Fibroblast of upper back skin (primary cell): Measurements from ENCODE around the gene EDAR.

Experiments
- DNase-seq: peaks from one replicate; pipeline ENCODE4 v3.0.0-alpha.2; 2013

Gene EDAR

DNA sequence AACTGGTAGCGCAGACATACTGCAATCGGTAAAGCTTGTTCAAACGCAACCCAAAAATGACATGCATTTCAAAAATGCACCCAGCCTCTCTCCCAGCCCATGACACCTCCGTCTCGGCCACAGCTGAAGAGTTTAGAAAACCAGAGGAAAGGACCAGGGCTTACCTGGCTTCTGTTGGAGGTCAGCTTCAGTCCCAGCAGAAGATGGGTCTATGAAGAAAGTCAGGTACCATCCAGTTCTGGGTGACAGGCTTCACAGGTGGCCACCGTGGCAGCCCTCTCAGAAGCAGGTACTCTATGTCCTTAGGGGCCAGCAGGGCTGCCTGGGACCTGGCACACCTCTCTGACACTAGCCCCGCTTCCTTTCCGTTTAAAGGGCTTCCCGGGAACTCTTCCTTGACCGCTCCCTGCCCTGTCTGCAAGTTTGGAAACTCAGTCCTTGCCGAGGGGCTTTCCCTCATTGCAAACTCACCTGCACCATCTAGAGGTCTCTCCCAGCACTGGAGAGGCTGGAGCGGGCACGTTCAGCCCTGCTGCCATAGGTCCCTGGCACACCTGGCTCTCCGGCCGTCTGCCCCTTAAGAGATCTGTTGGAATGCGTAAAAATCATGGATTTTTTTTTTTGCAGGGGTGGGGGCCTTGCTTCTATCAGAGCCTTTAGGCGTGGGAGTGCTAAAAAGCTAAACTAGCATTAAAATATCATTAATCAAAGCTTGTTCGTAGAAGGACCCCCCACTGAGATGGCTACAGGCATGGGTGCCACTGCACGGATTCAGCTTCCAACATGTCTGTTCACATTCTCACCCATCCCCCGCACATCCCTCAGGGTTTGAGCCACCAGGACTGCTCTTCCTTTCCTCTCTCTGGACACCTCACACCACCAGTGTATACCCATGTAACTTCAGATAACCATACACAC lies at the start of gene EDAR:
Gene EDAR, minus strand, starts transcription at position 425 of the 918 bp plus-strand sequence. CDS start 58,206 bp downstream, outside the sequence.
- DNase-seq, result peak; percentile 17

DNA sequence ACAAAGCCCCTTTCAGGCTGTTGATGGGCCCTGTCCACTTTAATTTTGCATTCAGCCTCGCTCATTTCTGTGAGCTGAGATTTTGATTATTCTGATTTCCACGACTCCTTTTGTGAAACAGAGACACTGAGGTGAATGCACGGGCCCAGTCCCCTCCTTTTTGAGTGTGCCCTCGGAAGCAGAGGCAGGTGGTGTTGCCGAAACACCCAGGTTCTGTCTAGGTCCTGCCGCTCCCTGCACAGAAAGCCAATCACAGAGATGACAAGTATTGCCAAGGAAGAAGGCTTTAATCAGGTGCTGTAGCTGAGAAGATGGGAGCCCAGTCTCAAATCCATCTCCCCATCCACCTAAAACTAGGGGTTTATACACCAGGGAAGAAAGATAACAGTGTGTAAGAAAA lies 44.2 kb upstream of the EDAR start:
- no peak for DNase-seq

DNA sequence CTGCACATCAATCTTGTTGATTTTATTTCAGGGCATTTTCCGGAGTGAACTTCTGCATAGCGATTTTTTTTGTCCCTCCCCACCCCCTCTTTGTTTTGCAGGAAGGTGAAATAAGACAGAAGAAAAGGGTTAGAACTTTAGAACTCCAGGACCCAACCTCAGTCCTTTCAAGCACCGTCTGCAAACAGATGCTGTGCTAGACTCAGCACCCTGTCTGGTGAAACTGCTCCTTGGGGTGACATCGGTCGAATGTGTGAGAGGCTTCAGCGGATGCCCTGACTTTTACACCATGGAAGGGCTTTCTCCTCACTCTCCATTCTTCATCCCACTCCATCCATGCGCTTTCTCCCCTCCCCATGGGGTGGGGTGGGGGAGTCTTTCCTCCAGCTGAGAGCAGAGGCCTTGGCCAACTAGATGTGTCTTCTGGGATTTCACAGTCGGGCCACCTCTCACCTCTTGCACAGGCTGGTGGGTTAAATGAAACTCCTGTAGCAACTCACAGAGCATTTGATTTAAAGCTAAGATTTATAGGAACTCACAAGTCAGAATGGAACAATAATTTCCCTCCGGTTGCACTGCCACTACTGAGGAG lies 43.3 kb upstream of the EDAR start:
- no peak for DNase-seq

DNA sequence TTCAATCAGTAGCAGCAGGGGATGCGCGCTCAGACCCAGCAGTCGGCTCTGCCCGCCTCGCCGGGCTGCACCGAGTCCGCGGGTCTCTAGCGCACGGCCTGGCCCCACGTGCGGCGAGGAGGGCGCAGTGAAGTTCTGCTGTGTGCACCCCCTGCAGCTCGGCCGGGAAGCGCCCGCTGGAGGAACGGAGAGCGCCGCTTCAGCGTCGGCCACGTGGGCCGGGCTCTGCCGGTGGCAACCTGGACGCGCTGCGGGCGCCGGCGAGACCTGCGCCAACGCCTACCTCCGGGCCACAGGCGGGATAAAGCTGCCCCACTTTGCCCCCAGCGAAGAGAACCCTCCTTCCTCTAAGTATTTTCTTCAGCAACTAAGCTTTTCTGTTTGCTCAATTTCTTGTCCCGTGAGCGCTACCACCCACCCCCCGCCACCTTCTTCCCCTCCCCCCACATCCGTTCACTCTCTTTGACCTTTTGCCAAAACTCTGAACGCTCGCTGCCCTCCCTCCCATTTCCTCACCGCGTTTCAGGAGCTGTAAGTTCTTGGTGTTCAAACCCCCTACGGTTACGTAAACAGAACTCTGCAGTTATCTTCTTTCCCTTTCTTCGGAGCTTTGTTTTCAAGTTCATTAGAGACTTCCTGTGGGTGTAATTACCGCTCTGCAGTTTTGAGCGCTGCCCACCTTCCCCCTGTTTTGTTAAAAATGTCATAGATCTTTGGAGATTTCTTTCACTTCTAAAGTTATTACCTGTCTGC lies 42.6 kb upstream of the EDAR start:
- DNase-seq, result peak; percentile 17

DNA sequence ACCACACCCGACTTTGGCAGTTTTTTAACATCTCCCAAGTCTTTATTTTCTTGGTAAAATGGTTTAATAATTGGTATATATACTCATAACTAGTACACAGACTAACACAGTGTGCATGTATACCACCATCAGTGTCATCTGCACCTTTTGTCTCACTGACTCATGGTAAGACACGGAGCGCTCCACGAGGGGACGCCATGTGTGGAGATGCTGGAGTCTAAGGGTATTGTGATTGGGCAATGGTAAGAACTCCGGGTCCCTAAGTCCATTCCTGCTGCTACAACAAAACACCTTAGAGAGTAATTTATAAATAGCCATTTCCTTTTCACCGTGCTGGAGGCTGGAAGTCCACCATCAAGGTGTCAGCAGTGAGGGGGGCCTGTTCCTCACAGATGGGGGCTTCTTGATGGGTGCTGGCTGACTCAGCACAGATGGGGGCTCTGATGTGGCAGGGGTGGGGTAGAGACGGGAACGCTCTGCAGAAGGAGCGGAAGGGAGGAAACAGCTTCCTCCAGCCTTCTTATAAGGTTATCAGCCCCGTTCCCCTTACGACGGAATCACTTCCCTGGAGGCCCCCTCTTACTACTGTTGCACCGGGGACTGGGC lies 42.0 kb upstream of the EDAR start:
- no peak for DNase-seq

DNA sequence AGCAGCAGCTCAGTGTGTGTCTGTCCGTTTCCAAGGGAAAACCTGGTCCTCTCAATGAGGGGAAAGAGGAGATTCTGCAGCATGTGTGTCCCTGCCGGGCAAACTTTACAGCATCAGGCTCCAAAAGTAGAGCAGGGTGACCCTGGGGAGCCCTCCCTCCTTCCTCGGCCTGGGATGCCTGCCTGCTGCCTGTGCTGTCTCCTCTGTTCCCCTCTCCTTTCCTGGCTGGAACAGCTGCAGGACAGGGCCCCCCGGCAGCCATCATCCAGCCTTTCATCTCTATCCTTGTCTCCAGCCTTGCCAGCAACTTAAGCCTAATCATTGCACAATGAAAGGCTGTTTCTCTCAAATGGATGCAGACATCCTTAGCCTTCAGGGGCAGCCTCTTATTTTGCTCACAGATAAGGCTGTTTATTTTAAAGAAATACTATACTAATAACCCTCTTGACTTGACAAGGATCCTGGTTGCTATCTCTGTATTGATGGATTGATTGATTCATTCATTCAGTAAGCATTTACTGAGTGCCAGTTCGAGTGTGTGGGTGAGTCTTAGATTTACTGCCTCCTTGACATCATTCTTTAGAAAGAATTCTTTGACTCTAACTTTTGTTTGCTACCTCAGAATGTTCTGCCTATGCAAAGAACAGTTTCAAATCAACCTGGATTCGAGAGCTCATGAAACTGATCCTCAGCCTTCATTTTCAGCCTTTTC lies 40.6 kb upstream of the EDAR start:
- no peak for DNase-seq

DNA sequence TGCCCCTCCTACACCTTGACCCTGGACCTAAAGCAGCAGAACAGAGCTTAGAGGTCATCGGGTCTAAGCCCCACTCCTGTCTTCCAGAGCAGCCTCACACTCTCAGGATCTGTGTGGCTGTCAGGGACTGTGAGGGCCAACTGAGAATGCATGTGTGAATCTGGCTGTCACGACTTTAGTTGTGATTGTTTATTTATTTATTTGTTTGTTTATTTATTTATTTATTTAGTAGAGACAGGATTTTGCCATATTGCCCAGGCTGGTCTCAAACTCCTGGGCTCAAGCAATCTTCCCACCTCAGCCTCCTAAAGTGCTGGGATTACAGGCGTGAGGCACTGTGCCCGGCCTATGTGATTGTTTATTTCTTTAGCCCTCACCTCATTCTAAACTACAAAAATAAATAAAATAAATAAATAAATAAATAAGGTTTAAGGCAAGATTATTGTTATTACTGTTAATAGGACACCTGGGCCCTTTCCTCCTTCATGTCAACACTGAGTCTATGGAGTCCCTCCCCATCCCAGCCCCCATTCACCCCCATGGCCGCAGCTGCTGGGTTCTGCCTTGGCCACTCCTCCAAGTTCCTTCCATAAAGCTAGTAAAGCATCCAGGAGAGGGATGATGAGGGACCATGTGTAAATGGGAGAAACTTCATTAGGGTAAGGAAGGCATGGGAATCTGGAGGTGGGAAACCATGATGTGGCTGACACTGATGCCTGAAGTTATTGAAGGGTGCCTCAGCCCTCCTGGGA lies 39.9 kb upstream of the EDAR start:
- DNase-seq, result no peak

DNA sequence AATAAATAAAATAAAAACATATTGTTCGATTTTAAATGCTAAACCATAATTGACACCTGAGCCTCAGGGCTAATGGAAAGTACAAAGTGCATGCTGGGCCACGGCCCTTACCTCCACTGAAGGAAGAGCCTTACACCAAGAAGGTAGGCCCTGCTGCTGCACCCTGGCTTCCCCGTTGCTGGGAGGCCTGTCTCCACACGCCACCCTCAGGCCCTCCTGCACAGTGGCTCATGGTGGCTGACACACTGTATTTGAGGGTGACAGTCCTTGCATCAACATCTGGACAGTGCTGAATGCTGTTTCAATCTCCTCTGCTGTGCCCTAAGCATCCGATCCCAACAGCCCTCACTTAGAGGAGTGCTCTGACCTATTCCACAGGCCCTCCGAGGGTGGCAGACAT lies 39.3 kb upstream of the EDAR start:
- DNase-seq, result no peak

DNA sequence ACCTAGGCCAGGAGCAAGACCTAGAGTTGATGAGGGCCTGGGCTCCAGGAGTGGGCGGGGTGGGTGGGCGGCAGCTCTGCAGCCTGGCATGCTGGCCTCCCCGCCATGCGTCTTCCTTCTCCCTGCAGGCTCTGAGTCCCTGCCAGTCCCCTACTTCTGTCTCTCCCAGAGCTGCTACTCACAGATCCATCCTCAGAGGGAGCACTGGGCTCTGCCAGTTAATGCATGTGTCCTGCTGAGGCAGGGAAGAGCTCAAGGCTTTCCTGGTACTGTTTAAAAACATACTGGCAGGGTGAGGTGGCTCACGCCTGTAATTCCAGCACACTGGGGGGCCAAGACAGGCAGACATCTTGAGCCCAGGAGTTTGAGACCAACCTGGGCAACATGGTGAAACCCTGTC lies 38.7 kb upstream of the EDAR start:
- no peak for DNase-seq

DNA sequence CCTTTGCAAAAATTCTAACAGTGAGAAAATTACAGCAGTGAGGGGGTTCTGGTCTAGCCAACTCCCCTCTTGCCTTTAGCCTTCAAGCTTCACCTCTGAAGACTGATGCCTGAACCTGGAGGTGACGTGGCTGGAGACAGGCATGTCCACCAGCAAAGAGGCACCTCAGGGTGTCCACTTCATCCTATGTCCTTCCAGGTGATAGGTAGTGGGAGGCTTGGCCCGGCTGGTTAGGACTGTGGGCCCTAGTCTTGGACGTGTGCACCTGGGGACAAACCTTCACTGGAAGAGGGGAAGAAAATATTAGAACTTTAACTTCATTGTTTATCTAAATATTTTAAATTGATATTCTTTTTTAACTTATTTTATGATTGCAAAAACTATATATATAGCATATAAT lies 35.5 kb upstream of the EDAR start:
- no peak for DNase-seq

DNA sequence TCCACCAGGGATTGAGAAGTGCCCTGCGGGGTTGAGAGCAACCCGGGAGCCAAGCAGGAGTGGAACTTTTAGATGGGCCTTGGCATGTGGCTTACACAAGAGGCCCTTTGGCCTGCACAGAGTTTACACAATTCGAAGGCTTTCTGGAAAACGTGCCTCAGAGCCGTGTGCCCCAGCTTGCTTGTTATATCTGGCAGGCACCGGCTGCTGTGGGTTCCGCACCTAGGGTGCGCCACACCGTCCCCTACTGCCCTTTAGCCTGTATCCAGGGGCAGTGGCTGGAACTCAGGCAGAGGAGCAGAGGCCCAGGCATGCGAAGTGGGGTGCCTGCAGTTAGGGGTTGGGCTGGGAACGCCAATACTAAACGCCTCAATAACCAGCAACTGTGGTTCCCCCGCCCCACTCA lies 32.9 kb upstream of the EDAR start:
- DNase-seq, result no peak

DNA sequence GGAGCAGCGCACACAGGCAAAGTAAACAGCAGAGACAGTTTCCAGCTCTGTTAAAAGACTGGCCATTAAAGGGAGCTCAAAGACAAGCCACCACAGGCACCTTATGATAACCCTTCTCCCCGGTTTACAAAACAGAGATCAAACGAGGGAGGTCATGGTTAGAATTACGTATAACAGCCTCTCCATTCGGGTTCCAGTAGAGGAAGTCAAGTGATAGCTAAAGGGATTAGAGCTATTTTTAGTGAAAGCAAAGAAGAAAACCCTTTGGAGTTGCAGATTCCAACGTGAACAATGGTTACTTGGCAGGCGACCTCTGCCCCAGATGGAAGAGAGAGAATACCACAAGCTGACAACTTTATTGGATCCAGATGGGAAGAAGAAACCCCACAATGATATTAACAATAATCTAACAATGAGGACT lies 31.2 kb upstream of the EDAR start:
- peak; percentile 79 for DNase-seq

DNA sequence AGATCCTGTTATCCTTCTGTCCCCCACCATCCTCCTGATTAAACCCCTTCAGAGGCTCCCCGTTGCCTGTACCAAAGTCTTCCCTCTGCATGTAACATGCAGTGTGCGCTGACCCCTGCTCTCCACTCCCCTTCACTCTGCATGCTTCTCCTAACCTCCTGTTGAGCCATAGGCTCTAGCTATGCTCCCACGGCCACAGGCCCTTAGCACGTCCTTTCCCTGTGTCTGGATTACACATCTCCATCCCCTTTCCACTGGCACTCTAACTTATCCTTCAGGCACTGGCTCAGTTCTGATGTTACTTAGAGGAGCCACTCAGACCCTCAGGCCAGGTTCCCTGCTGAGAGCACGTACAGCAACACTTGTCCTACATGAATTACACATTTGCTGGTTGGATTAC lies 29.4 kb upstream of the EDAR start:
- DNase-seq, result no peak

DNA sequence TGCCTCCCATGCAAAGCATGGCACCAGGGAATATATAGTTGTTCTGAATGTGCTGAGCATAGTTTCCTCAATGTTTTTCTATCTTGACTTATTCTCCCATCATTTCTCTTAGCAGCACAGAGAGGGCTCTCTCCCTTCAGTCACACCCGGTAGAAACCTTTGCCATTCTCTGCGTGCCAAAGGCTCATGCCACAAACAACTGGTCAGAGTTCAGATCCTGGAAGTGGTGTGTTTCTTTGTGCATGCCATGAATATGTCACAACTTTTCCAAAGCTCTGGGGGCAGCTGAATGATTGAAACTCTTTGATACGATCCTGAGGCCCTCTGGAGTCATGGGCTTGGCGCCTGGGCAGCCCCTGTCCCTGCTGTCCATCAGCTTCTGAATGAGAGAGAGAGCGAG lies 28.0 kb upstream of the EDAR start:
- no peak for DNase-seq

DNA sequence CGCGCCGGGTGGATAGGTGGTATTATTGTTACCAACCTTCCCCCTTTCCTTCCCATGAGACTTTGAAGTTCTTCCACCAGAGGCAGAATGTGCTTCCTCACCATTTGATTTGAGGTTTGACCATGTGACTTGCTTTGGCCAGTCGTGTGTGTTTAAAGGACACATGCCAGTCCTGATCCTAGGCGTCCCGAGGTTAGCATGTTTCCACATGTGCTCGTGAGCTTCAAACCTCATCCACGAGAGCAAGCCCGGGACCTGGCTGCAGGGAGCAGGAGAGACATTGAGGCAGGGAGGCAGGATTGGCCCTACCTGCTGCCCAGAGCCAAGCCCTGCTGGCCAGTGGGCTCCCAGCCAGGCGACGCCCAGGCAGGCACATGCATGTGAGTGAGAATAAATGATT lies 27.4 kb upstream of the EDAR start:
- no peak for DNase-seq

DNA sequence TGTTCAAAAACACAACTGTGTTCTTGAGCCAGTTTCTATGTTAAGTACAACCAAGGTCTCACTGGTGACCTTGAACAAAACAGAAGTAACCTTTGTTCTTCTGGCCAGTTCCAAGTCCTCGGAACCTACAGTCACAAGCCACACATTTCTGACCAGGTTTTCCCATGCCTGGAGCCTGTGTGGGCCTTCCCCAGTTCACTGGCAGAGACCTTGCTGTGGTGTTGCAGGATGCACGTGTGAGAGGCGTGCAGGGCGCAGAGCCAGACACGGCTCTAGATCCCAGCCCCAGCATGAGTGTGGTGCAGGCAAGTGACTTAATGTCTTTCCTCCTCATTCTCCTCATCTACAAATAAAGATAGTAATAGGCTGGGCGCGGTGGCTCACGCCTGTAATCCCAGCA lies 25.5 kb upstream of the EDAR start:
- DNase-seq, result no peak

DNA sequence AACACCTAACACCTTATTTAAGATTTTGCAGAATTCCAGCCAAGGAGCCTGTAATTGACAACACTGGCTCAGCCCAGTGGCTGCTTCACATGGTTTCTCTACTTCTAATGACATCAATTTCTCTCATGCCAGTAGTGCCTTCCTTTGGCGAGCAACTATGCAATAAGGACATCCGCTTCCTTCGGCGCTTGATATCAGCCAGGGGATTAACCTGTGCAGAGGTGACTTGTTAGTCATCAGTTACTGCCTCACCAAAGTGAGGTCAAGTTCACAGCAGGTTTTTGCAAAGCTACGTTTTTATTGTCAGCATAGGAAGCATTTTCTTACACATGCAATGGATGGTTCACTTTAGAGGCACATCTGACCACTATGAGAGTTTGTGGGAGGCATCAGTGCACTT lies 24.0 kb upstream of the EDAR start:
- no peak for DNase-seq

DNA sequence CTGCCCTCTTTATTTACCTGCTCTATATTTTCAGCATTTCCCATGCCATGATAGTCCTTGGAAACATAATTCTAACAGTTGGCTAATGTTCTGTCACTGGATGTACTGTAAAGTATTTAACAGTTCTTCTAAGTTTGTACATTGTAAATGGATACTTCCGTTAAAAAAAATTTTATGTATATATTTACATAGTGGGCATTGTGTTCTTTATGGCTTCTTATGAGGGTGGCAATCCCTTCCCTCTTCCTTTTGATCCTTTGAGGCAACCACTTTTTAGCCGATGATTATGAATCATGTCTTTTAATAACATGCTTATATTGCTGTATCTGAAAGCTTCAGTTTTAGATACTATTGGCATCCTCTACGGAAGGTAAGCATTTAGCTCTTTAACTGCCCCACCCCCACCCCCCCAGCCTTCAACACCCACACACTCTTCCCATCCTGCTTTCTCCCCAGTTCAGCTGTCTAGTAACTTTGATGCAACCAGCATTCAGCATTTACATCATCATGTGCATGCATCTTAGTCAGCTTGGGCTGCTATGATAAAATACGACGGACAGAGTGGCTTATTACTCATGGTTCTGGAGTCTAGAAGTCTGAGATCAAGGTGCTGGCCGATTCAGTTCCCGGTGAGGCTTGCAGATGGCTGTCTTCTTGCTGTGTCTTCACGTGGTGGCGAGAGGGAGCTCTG lies 21.0 kb upstream of the EDAR start:
- peak; percentile 51 for DNase-seq

DNA sequence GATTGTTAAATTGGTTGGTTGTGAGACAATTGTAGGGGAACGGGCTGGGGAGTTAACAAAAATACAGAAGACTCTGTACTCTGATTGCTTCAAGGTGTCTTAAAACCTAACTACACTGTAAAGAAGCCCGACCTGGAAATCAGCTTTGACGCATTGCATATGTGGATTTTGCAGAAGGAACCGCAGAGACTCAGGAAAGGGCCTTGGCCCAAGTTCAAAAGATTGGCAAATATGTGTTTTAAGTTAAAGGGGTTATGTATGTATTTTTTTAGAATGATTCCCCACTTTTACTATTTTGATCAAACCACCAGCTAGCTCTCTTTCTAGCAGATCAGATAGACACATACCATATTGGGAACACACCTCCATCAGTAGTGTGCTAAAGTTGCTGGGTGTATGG lies 18.0 kb upstream of the EDAR start:
- DNase-seq, result no peak

DNA sequence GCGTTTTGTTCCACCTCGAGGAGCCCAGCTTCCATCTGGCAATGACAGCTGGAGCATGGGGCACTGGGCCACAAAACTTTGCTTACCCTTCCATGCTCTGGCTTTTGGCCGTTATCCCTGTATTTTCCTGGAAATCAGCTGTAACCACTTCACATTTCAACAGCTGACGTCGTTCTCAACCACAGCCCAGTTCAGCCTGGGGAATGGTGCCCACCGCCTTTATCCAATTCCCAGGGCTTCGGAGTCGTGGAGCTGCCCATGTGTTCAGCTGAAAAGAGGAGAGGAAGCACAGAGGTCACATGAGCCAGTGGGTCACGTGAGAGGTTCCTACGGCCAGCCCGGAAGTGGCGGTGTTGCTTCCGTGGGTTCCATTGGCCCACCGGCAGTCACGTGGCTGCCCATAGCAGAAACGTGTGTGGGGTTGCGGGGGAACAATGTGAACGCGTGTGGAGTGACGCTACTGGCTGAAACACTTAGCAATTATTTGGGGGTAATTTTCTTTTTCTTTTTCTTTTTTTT lies 16.7 kb upstream of the EDAR start:
- DNase-seq, result no peak

DNA sequence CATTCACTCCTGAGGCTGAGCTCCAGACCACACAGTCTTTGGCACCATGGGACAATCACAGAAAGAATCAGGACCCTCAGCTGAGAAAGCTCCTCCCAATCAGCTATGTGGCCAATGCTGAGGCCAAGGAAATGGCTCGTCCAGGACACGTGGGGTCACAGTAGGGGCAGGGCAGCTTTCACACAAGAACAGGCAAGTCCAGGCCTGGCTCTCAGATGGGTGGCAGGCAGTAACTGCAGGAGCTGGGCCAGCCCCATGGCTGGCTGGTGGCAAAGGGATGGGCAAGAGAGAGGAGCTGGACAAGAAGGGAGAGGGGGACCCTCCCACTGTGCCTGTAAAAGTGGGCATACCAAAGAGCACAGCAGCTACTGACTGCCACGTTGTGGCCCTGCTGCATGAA lies 12.2 kb upstream of the EDAR start:
- DNase-seq, result no peak
